ENCODE data around the gene LEAP2.

Gene LEAP2

DNA sequence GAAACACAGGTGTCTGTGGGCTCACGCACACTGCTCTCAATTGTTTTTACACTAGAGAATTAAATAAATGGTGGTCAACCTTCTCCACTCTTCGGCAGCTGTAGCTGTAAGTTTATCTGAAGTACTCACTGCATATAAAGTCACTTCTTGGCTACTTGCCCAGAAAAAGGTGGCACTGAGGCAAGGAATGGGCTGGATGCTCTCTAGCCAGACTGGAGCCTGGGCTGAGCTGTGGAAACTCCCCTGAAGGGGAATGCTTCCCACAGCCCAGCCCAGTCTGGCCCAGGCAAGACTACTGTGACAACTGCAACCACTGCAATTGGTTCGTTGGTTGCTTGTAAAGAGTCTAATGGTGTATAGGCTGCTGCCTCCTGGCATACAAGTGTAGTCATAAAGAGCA lies 4.5 kb downstream of the LEAP2 start:
- no peak for DNase-seq (ENCODE audit: low read depth)

DNA sequence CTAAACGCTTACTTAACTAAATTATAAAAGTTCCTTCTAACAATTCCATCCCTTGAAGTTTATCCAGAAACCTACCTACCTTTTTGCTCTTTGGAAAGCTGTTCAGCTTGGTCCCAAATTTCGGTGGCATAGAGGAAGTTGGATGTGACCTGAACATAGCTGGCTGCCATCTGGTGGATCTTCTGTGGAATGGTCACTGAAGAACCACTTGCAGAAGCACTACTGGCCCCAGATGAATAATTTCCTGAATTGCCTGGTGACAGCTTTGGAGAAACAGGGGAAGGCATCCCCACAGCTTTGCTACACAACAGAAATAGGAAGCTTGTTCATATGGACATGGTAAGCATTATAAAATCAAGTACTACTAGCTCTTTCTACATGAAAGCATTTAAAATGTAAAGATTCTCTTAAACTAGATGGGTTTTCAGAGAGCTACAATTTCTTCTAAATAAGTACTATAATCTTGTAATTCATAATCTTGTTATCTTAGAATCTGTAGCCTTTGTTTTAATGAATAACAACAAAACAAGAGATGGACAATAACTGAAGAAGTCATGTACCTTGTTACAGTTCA lies 9.9 kb downstream of the LEAP2 start:
- no peak for DNase-seq (ENCODE audit: low read depth)

DNA sequence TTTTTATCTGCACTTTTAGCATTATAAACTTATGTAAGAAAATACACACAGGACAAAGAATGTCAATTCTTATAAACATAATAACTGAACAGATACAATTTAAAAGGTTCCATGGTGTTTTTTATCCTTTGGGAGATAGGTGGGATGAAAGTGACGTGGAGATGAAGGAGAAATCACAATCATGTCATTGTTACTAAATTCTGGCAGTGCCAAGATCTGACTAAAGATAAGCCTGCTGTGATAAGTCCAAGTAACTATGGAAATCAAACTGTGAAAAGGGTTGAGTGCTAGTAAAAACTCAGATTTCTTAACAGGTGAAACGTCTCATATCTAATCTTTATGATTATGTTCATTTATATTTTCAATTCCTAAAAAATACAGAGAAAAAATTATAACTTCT lies 11.1 kb downstream of the LEAP2 start:
- DNase-seq (ENCODE audit: low read depth), result no peak

DNA sequence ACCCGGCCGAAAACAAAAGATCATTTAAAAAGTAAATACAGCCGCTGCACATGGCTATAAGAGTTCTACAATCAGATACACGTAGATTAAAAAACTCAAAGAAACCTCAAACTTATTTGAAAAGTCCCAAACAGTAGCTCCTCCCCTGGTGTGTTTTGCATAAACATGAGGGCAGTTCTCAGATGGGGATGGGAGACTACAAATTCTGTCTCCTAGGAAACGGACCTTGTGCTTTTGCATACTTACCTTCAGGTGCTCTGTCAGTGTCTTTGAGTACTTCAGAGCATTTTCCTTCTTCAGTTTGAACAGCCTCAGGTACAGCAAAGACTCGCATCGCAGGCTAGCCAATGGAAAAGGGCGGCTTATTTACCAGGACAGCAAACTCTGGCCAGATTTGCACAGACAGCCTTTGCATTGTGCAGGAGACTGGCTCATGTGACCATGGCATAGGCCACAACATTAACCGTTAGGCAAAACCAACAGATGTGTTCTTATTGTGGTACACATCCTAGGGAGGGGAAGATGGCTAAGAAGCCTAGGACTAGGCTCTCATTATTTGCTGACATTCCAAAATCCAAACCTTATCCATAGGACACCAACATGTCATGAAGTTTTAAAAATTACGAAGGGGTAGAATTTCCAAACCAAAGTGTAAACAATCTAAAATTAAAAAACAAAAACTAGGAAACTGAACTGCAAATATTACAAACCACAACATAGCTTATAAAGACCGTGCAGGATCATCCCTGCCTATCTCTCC lies 12.8 kb downstream of the LEAP2 start:
- no peak for DNase-seq (ENCODE audit: low read depth)

DNA sequence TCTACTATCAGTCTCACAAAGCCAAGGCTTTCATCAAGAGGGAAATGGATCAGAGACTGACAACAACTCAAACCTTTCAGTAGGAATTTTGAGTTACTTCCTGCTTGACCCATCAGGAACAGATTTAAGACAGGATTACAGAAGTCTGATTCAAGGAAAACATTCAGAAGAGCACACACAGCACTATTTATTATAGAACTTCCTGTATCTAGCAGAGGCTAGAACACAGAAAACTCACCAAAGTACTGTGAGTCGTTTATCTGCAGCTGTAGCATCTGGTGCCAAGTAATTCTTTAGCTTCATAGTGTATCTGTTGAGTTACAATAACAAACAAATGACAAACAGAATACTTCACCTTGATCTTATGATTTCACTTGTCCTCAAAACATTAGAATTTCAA lies 13.8 kb downstream of the LEAP2 start:
- no peak for DNase-seq (ENCODE audit: low read depth)

DNA sequence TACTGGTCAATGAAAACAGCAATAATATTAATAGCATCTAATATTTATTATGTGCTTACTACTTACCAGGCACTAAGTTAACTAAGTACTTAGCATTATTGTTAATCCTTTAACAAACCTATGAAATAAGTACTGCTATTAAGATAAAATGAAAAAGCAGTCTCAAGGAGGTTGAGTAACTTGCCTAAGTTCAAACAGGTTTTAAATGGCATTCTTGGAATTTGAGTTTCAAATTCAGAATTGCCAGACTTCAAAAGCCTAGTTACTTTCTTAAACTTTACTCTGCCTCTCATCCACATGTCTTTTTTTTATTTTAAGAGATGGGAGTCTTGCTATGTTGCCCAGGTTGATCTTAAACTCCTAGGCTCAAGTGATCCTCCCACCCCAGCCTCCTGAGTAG lies 16.0 kb downstream of the LEAP2 start:
- DNase-seq (ENCODE audit: low read depth), result no peak

DNA sequence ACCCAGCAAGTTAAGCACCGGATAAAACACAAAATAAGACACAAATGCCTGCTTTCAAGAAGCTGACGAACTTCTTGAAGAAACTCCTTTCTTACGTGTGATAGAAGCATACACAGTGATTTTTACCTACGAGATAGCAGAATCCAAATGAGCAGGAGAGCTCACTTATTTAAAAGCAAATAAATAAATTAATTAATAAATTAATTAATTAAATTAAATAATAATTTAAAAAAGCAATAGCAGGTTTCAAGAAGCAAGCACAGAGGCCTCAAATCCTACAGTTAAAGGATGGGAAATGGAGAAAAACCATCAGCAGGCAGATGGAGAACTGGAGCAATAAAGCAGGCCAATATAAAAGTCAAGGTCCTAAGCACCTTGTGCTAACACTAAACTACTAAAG lies 17.3 kb downstream of the LEAP2 start:
- no peak for DNase-seq (ENCODE audit: low read depth)

DNA sequence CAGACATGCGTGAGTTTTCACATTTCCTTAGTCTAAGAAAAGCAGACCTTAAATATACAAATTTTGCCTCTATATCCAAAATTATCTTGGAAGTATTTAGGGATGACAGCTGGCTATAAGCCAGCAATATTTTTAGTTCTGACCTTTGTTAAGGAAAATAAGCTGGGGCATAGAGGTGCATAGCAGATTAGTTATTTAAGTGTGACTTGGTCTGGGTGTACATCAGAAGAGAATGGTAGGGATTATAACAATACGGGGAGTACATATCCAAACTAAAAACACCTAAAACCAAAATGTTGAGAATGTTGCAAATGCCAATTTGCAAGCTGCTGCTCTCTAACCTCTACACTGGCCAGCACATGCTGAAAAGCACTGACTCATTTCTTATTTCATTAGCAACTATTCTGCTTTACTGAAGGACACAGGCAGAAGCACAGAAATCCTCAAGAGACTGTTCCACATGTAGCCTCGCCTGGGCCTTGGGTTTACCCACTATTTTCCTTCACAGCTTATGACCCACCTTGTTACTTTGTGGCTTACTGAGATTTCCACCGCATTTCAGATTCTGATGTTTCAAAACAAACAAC lies 22.3 kb downstream of the LEAP2 start:
- no peak for DNase-seq (ENCODE audit: low read depth)

DNA sequence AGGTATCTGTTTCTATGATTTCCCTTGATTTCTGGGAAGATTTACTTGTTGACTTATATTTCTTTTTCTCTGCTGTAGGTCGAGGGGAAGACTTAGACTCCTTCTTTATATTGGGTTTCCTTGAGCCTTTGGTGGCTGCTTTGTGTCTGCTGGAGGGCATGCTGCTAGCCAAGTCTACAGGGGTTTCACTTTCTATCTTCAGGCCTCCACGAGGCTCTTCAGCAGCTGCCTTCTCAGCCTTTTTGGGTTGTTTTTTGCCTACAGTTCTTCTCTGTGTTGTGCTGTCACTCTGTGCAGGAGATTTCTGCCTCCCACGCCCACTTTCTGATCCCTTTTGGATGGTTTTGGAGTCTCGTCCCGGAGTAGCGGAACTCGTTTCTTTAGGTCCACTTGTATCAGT lies 23.2 kb downstream of the LEAP2 start:
- DNase-seq (ENCODE audit: low read depth), result no peak

DNA sequence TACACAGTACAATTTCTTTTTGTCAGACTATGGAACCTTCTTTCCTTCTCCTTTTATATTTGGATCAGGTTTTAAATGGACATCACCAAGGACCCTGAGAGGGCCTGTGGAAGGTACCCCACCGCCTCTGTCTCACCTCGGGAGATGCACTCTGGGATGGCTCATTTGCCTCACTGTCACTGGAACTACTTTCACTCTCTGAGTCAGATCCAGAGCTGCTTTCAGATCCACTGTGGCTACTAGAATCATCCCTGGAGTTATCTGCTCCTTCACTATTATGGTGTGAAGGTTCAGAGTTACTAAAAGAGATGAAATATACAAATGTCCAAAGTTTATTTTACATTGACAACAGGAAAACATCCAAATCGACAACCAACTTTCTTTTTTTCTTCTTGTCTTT lies 24.6 kb downstream of the LEAP2 start:
- DNase-seq (ENCODE audit: low read depth), result no peak

DNA sequence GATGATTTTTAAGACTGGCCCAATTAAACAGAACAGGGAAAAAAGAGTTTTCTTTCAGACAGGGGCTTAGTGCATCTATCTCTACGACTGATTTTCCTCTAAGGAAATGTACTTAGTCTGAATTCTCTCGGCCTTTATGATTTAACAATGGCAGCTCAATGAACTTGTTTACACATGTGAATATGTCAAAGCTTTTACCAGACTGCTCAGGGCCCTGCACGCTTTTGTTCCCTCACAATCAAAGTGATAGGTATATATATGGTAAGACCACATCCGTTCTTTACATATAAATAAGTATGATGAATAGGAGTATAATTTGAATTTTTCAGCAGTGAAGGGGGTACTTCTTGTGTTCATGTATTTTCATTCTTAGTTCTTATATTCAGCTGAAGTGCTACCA lies 27.6 kb downstream of the LEAP2 start:
- no peak for DNase-seq (ENCODE audit: low read depth)

DNA sequence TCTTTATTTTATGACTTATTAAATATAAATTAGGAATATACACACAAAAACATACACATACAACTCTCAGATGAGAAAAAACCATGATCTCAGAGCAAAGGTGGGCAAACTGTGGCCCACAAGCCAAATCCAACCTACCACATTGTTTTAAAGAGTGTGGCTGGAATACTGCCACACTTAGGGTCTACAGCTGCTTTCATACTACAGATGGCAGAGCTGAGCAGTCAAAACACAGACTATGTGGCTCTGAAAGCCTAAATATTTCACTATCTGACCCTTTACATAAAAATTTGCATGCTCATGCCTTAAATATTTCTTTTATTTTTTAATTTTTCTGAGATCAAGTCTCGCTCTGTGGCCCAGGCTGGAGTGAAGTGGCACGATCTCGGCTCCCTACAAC lies 28.3 kb downstream of the LEAP2 start:
- no peak for DNase-seq (ENCODE audit: low read depth)

DNA sequence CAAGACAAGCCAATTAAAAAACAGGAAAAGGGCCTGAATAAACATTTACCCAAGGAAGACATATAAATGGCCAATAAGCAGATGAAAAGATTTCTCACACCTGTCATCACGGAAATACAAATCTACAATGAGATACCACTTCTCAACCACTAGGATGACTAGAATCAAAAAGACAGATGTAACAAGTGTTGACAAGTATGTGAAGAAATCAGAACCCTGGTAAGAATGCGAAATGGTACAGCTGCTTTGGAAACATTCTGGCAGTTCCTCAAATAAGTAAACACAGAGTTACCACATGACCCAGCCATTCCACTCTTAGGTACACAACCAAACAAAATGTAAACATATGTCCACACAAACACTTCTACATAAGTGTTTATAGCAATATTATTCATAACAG lies 32.5 kb downstream of the LEAP2 start:
- no peak for DNase-seq (ENCODE audit: low read depth)

DNA sequence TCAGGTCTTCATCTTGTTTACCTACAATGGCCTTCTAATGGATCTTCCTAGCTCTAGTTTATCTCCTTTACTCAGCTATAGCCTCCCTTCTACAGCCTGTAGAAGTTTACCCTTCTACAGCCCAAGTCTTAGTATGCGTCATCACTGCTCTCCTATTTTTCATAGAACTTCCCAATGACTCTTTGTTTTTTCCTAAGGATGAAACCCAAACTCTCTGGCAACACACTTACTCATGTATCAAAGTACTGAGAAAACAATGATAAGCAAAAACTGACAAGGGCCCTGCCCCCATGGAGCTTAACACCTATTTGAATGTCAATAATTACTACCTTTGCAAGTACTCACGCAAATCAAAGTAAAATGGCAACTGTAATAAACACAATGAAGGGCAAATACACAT lies 33.7 kb downstream of the LEAP2 start:
- DNase-seq (ENCODE audit: low read depth), result no peak

DNA sequence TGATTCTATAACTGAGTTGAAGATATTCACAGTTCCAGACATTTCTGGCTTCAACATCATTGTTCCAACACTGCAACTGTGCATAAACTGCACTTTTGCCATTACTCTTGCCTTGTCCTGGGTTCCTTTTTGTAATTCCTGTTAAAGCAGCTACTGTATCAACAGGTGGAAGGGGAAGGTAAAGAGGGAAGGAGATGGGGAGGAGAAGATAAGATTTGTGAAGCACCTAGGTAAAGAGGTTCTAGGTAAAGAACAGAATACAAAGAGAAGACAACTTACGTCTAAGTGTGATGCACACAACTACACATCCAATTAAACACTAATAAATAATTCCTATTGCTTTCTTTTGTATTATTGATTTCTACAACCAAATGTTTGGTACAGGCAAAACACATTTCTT lies 36.2 kb downstream of the LEAP2 start:
- no peak for DNase-seq (ENCODE audit: low read depth)

DNA sequence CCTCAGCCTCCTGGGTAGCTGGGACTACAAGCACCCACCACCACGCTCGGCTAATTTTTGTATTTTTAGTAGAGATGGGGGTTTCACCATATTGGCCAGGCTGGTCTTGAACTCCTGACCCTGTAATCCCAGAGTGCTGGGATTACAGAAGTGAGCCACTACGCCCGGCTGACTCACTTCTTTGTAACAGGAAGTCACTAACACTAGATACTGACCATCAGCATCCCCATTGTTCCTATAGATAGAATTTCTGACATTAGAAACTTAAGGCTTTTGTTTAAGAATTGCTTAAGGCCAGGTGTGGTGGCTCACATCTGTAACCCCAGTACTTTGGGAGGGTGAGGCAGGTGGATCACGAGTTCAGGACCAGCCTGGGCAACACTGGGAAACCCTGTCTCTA lies 42.2 kb downstream of the LEAP2 start:
- DNase-seq (ENCODE audit: low read depth), result no peak

DNA sequence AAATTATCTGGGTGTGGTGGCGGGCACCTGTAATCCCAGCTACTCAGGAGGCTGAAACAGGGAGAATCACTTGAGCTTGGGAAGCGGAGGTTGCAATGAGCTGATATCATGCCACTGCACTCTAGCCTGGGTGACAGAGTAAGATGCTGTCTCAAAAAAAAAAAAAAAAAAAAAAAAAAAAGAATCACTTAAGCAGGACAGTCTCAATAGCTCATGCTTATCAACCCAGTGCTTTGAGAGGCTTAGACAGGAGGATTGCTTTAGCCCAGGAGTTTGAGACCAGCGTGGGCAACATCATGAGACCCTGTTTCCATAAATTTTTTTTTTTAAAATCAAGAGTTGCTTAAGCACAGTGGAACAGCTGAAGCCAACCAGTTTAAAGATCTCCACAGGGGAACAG lies 42.6 kb downstream of the LEAP2 start:
- no peak for DNase-seq (ENCODE audit: low read depth)

Data from stimulated activated CD8-positive, alpha-beta memory T cell treated with anti-CD3 and anti-CD28 coated beads, Interleukin-12 subunit alpha, Interleukin-12 subunit beta, amount 100 ng/mL, for 4 hours (primary cell).